H4 (cell line): ENCODE measurements around the gene PLA2G4B. TPM values are rescaled to one million over a fixed set of nuclear protein-coding genes. Genes with fewer than 3 reads are reported as not detected.
A peak's percentile ranks its signal among the peaks of the same experiment; 100 is the strongest.

Experiments used
- DNase-seq: peaks from one replicate; pipeline ENCODE4 v3.0.0-alpha.2; 2015; ENCODE audit warnings: low spot score
- total RNA-seq: library from RNA; depleted of rRNA; stranded (reverse); fragments of >200 nt; shearing (Covaris generic); gene quantifications from 2 replicates; pipeline ENCODE4 v1.2.3, GENCODE V29; 2014; rRNA removed

Gene PLA2G4B
- total RNA-seq: 0.62 TPM in 1 of 2 replicates, not detected in the other

DNA sequence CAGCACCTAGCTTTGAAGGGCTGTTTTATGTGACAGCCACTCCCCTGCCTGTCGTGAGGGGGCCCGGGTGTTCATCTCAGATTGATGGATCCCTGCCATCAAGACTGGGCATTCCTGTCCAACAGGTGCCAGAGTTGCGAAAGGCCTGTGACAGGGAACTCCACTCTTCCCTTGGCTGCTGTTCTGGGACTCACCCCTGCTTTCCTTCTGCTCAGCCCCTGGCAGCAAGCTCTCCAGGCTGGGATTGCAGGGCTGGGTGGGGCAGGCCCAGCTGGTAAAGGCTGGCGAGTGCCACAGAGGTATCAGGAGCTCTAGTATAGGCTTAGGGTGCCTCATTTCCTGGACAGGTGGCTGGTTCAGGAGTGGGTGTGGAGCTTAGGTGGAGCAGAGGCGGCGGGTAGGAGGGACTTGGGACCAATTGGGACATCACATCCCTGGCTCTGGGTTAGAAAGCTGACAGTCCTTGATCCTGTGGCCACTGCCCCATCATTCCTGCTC lies at the start of gene PLA2G4B:
Gene PLA2G4B (plus strand): TSS at position 448 of the 498 bp plus-strand sequence. CDS start 67 bp downstream, outside the sequence.
- DNase-seq: no peak

- no peak for DNase-seq
Observed at GRCh38 chr15:41789236-41789635, 49.4 kb upstream of the PLA2G4B start.

- no peak for DNase-seq
Observed at GRCh38 chr15:41789662-41790061, 49.0 kb upstream of the PLA2G4B start.

GRCh38 chr15:41790169-41790568 lies 48.5 kb upstream of the PLA2G4B start:
- no peak for DNase-seq

- DNase-seq: peak; percentile 54
Observed at GRCh38 chr15:41790756-41791546, 47.7 kb upstream of the PLA2G4B start.

DNA sequence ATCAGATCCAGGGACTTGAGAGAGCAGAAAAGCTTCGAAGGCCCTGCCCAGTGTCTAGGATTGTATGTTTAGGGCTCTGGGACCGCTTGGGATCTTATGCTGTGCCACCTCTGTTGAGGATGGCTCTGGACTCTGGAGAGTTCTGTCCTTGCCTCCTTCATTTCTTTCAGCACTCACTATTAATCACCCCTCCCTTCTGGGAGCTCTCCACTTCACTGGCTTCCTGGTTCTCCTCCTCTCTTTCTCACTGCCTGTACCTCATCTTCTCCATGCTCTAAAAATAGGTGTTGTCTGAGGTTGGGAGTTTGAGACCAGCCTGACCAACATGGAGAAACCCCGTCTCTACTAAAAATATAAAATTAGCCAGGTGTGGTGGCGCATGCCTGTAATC lies 47.1 kb upstream of the PLA2G4B start:
- DNase-seq: no peak

- no peak for DNase-seq
Observed at GRCh38 chr15:41792000-41792637, 46.5 kb upstream of the PLA2G4B start.

GRCh38 chr15:41794081-41794480 lies 44.6 kb upstream of the PLA2G4B start:
- DNase-seq: no peak

DNA sequence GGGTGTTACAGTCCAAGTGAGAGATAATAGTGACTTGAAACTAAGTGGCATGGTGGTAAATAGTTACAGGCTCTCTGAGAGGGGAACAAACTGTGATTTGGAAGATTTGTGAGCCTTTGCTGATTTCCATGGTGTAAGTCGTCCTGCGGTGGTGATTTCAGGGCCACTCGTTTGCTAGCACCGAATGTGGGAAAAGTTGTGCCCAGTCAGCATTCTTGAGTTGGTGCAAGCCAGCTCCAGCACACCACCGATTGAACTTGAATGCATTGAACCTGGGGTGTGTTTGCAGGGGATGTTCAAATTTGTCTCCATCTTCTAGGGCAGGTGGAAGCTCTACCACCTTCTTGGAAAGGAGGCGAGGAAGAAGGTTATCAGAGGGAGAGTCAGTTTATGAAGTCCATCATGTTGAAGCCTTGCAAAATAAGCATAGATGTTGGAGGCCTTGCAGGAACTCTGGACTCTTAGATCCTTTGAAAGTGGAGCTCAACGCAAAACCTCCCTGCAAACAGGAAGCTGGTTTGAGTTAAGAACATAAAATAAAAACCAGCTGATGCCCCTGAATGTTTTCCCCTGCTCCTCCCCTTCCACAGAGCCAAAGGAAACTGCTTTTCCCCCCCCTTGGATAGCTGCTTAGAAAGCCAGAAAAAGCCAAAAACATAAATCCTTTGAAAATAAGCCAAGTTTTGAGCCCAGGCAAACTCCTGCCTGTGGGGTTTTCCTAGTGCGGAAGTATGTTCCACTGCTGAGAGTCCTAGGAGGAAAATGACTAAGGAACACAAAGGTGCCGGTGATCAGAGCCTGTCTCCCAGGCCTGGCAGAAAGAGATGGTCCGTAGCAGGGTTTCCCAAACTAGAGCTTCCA lies 42.4 kb upstream of the PLA2G4B start:
- DNase-seq: no peak

GRCh38 chr15:41797201-41797944 lies 41.3 kb upstream of the PLA2G4B start:
- DNase-seq: no peak

DNA sequence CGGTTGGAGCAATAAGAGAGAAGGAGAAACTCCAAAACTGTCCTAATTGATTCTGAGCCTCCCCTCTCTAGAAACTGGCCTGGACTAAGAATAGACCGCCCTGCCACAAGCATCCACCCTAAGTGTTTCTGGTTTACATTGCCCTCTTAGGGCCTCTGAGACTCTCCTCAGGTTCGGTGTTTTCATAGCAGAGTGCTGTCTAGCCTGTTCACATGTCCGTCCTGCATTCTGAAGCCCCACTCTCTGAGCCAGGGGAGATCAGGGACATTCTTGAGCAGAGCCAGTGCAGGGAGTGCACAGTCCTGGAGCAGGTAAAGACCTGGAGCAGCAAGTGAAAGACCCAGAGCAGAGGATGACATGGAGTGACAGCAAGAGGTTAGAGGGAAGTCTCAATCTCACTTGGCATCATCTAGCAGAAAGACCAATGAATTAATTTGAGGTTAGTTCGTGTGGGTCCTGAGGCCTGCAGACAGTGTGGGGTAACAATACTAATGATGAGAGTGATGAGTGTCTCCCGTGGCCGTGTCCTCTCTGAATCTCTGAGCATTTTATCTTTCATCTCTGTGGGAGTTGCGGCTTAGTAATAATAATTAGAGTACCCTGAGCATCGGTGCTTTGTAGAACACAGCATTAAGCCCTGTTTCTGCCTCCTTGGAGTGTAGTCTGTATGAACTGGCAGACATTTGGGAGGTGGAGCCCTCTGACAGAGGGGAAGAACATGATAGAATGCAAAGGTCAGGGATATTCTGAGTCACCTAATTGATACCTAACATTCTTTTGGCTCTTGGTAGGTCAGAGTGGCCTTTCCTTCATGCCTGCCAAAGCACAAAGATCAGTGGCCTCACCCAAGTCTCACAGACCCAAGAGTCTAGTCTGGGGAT lies 39.8 kb upstream of the PLA2G4B start:
- DNase-seq: no peak

- no peak for DNase-seq
Observed at GRCh38 chr15:41799488-41799805, 39.2 kb upstream of the PLA2G4B start.

DNA sequence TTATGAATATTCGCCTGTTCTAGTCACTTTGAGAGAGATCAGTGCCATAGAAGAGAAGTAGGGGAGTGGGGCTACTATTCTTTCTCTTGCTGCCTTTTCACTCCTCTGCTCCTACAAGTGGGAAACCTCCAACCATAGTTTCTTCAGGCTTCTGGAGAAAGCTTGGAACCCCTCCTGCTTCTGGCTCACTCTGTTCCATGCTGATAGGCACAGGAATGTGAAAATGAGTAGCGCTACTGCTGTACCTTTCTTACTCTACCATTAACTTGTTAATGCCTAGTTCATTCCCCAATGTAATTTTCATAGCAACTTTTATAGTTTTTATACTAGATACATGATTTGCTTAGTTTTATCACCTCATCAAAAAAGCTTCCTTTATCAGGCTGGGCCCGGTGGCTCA lies 37.5 kb upstream of the PLA2G4B start:
- DNase-seq: no peak

DNA sequence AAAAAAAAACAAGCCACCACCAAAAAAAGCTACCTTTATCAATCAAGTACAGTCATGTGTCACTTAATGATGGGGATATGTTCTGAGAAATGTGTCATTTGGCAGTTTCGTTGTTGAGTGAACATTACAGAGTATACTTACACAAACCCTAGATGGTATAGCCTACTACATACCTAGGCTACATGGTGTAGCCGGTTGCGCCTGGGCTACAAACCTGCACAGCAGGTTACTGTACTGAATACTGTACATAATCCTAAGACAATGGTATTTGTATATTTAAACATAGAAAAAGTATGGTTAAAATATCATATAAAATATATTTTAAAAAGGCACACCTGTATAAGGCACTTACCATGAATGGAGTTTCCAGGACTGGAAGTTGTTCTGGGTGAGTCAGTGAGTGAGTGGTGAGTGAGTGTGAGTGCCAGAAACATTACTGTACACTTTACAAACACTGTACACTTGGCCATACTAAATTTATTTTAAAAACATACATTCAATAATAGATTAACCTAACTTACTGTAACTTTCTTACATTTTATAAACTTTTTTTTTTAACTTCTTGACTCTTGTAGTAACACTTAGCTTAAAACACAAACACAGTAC lies 36.7 kb upstream of the PLA2G4B start:
- DNase-seq: no peak

DNA sequence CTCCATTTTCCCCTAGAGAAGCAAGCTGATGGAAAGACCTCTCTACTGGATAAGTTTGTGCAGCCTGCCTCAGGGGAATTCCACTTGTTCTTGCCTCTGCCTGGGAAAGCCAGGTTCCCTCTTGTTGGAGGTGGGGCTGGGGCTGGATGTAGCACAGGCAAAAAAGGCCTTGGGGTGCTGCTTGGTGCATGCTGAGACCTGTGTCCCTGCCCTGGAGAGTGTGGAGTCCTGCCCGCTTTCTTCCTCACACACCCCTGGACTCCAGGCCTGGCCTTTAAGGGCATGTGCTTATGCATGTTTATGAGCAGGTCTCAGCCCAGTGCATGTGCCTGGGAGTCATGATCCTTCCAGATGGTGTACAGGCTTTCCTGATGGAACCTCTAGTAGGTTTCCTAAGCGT lies 34.3 kb upstream of the PLA2G4B start:
- no peak for DNase-seq

DNA sequence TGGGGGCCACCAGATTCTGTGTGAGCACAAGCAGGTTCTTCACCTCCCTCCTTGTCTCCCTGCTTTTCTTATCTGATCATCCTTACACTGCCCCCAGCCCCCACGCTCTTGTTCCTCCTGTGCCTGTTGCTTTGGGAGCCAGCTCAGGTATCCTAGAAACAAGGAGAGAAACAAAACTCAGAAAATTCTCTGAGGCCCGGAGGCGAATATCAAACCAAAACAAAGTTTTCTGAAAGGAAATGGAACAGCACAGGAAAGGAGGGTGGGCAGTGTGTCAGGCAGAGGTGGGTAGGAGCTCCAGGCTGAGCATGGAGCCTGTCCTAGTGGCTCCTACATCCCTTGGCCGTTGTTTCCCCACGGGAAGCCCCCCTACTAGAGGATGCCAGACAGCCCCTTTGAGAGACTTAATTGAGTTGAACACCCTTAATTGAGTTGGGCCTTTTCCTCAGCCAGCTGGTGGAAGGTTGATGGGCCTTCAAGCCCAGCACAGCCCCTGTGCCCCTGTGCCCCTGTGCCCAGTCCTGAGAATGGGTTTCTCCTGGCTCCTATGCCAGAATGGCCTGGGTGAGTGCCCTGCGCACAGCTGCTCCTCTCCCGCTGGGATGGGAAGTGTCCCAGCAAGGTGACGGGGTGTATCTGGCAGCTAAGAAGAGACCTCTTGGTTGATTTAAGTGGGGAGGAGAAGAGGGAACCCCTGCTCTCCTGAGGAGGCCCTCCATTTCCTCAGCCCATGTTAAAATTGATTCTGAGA lies 33.6 kb upstream of the PLA2G4B start:
- no peak for DNase-seq

GRCh38 chr15:41805711-41806110 lies 32.9 kb upstream of the PLA2G4B start:
- no peak for DNase-seq

GRCh38 chr15:41806291-41807181 lies 32.1 kb upstream of the PLA2G4B start:
- no peak for DNase-seq
